Tibial nerve (tissue), 3 donors: ENCODE measurements around the gene ROBO1.

Experiments used
- CTCF ChIP-seq, 5 experiments: fragments of 200-600 bp in 3 of 5; fragments of 450-650 bp in 2 of 5; sonication (generic) in 3 of 5; IDR thresholded peaks; one replicate each; pipeline ENCODE4 v1.5.1; 2016 to 2019; ENCODE audit warnings: antibody characterized with exemption in 5 of 5, mild to moderate bottlenecking in 3 of 5, moderate library complexity in 2 of 5
- POLR2A ChIP-seq, 2 donors: fragments of 450-650 bp; IDR thresholded peaks; one replicate each; pipeline ENCODE4 v1.6.1; 2017; ENCODE audit warnings: antibody characterized with exemption in 2 of 2, mild to moderate bottlenecking in 2 of 2, moderate library complexity in 2 of 2

GRCh38 chr3:79146024-79146423 lies 621.8 kb downstream of the ROBO1 start:
- TF ChIP-seq POLR2A (IDR thresholded peaks at IDR 0.05), result no peak
- no peak for TF ChIP-seq CTCF (IDR thresholded peaks at IDR 0.05)
